ENCODE measurements around the gene IFFO2.

DNA sequence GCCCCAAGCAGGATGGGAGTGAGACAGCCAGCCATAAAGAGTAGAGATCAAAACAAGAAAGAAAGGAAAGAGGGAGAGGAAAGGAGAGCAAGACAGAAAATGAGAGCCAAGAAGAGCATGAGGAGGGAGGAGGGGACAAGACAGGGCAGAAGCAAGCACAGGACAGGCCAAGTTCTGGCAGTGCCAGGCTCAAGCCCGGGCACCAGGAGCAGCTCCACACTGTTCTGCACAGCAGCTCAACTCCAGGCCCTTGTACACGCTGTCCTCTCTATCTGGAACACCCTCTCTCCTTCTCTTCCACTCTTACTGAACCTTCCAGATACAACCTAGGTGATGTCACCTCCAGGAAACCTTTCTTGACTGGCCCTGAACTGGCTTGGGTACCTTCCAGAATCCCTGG, 11.7 kb downstream of the IFFO2 start:
- TF ChIP-seq RAD21 (IDR thresholded peaks at IDR 0.05; ENCODE audit: low read depth) (no peak), ZFX (IDR thresholded peaks at IDR 0.05) (no peak), POLR2A (IDR thresholded peaks at IDR 0.05; ENCODE audit: borderline replicate concordance, extremely low read depth, insufficient read depth, insufficient read length) (no peak)
- TF ChIP-seq, protein P1, sequence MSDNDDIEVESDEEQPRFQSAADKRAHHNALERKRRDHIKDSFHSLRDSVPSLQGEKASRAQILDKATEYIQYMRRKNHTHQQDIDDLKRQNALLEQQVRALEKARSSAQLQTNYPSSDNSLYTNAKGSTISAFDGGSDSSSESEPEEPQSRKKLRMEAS (IDR thresholded peaks at IDR 0.05): no peak
- TF ChIP-seq, protein P2, sequence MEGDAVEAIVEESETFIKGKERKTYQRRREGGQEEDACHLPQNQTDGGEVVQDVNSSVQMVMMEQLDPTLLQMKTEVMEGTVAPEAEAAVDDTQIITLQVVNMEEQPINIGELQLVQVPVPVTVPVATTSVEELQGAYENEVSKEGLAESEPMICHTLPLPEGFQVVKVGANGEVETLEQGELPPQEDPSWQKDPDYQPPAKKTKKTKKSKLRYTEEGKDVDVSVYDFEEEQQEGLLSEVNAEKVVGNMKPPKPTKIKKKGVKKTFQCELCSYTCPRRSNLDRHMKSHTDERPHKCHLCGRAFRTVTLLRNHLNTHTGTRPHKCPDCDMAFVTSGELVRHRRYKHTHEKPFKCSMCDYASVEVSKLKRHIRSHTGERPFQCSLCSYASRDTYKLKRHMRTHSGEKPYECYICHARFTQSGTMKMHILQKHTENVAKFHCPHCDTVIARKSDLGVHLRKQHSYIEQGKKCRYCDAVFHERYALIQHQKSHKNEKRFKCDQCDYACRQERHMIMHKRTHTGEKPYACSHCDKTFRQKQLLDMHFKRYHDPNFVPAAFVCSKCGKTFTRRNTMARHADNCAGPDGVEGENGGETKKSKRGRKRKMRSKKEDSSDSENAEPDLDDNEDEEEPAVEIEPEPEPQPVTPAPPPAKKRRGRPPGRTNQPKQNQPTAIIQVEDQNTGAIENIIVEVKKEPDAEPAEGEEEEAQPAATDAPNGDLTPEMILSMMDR (IDR thresholded peaks at IDR 0.05 in 2 of 3, conservative IDR thresholded peaks at IDR 0.05 in 1 of 3; ENCODE audit: borderline replicate concordance in 1 of 3, insufficient read depth in 1 of 3, low read depth in 2 of 3, low read length in 2 of 3): no peak
